Progenitor cell of endocrine pancreas (in vitro differentiated cells): ENCODE data around the gene NAV2. TPM values are rescaled to one million over a fixed set of nuclear protein-coding genes. Genes with fewer than 3 reads are reported as not detected.

Source experiments
- DNase-seq: peaks from one replicate; pipeline ENCODE4 v3.0.0; 2021; ENCODE audit warnings: low spot score; ENCODE audit not compliant: unreplicated experiment
- H3K27ac Mint-ChIP-seq: 2 replicates; pipeline ENCODE4 v1.8.0; 2021; ENCODE audit warnings: mild to moderate bottlenecking, moderate library complexity, mixed read lengths
- H3K27me3 Mint-ChIP-seq: 2 replicates; pipeline ENCODE4 v1.8.0; 2021; ENCODE audit warnings: mixed read lengths
- H3K36me3 Mint-ChIP-seq: 2 replicates; pipeline ENCODE4 v1.8.0; 2022; ENCODE audit warnings: mixed read lengths; ENCODE audit not compliant: insufficient read depth
- H3K4me1 Mint-ChIP-seq: 2 replicates; pipeline ENCODE4 v1.8.0; 2021; ENCODE audit warnings: low read depth, mixed read lengths
- H3K4me3 Mint-ChIP-seq: 2 replicates; pipeline ENCODE4 v1.8.0; 2021; ENCODE audit warnings: low read depth, mild to moderate bottlenecking, moderate library complexity, mixed read lengths
- H3K9me3 Mint-ChIP-seq: 2 replicates; pipeline ENCODE4 v1.8.0; 2021; ENCODE audit warnings: low read depth, mixed read lengths
- total RNA-seq: library from RNA; stranded (reverse); gene quantifications from 2 replicates; pipeline ENCODE4 v1.2.1, GENCODE V29; 2021
- TF ChIP-seq, protein P1 (sequence below): fragments of 200-600 bp; sonication (generic); IDR thresholded peaks from one replicate; pipeline ENCODE4 v1.5.0; 2021; ENCODE audit warnings: antibody characterized with exemption, mild to moderate bottlenecking; ENCODE audit not compliant: unreplicated experiment

NAV2 gene
- total RNA-seq, 1 donor from 2014 or later = 88.3 TPM

DNA sequence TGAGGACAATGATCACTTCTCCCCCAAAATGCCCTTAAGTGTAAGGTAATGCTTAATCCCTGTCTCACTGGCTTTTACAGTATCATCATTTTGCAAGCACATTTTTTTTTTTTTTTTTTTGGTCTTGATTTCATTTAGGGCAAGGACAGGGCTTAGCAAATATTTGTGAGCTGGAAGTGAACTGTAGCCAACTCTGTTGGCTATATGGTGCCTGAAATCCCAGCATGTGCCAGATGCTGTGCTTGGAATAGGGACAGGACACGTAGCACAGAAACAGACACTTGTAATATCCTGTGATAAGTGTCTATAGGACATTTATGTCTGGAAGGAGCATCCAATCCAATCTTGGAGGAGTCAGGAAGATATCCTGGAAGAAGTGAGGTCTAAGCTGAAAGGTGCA, 198.3 kb downstream of the NAV2 start:
- TF ChIP-seq, protein P1, sequence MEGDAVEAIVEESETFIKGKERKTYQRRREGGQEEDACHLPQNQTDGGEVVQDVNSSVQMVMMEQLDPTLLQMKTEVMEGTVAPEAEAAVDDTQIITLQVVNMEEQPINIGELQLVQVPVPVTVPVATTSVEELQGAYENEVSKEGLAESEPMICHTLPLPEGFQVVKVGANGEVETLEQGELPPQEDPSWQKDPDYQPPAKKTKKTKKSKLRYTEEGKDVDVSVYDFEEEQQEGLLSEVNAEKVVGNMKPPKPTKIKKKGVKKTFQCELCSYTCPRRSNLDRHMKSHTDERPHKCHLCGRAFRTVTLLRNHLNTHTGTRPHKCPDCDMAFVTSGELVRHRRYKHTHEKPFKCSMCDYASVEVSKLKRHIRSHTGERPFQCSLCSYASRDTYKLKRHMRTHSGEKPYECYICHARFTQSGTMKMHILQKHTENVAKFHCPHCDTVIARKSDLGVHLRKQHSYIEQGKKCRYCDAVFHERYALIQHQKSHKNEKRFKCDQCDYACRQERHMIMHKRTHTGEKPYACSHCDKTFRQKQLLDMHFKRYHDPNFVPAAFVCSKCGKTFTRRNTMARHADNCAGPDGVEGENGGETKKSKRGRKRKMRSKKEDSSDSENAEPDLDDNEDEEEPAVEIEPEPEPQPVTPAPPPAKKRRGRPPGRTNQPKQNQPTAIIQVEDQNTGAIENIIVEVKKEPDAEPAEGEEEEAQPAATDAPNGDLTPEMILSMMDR = no peak
- Mint-ChIP-seq H3K36me3 (peaks cover 1% of the 10 kb centered on the region), H3K27ac (no peak overlapping the region), H3K4me3 (no peak overlapping the region), H3K4me1 (peaks cover 56% of the 10 kb centered on the region), H3K9me3 (no peaks in the 10 kb centered on the region), H3K27me3 (no peaks in the 10 kb centered on the region)
- no peak for DNase-seq

DNA sequence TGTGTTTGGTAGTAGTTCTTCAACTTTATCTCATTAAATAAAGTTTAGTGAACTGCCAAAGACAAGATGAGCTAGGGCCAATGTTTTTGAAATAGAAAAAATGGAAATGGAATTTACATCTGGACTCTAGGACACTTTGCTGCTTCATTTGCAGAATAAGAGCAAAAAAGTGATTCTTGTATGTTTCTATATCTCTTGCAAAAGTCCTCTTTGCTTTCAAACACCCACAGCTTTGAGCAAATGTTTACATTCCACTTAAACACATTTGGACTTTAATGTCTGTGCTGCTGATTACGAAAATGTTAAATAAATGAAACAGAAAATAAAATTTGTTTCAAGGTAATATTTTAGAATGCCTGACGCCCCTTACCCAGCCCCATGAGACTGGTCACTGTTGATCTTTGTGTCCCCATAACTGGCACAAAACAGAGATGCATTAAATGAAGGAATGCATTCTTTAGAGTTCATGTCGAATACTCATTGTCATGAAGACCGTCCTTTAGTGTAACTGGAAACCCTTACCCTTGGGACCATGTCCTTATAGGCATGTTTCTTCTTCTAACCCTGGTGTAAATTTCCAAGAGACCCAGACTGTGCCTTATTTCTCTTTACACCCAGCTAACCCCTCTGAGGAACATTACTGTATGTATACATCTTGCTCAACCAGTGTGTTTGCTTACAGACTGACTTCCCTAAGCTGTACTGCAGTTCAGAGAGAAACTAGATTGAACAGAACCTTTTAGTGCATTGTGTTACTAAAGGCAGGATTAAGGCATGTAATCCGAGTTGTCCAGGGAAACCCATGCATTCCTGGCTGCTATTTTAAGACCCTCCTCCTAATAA, 199.7 kb downstream of the NAV2 start:
- TF ChIP-seq, protein P1 = no peak
- Mint-ChIP-seq H3K27ac (no peak overlapping the region), H3K36me3 (peaks cover 1% of the 10 kb centered on the region), H3K4me1 (peaks cover 52% of the 10 kb centered on the region), H3K9me3 (no peaks in the 10 kb centered on the region), H3K27me3 (no peaks in the 10 kb centered on the region), H3K4me3 (no peak overlapping the region)
- DNase-seq = no peak

DNA sequence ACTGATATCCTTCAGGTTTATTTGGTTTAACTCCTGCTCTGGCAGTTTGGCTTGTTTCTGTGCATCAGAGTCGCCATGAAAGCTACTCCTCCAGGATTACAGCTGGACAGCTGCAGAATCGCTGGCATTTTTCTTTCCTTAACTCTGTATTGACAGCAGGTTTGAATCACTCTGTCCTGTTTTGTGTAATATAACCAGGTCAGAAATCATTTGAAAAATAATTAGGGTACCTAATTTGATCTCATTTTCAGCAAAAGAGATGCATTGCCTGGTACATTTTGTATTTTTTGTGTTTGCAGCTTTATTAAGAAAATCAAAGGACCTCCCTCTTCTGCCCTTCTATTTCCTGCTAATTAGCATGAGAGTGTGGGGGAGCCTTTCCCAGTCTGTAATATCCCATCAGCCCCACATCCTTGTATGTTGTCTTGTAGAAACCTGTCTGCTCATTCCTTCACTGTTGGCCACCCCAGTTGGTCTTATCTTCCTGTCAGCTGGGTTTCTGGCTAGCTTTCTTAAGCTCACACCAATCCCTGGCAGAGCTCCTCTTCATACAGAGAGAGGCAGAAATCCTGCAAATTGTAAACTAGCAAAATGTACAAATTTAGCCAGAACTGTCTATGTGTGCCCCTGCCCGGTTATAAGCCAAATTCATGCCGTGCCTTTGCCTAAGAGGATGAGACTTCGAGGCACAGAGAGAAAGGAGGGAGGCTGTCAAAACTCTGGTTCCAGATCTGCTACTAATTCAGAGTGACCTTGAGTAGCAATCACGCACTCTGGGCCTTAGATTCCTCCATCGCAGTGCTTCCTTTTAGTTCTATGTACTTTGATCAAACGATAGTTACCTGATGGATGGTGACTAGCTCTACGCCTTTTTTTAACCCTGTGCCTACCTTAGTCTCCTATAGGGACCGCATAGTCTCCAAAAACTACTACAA, 200.6 kb downstream of the NAV2 start:
- TF ChIP-seq, protein P1 = no peak
- H3K36me3 Mint-ChIP-seq = peaks cover 5% of the 10 kb centered on the region
- H3K4me1 Mint-ChIP-seq = peaks cover 43% of the 10 kb centered on the region
- DNase-seq = no peak
- no peak overlapping the region for H3K4me3 Mint-ChIP-seq
- H3K27me3 Mint-ChIP-seq = no peaks in the 10 kb centered on the region
- no peaks in the 10 kb centered on the region for H3K9me3 Mint-ChIP-seq
- peak overlapping the region; percentile 68 for H3K27ac Mint-ChIP-seq

DNA sequence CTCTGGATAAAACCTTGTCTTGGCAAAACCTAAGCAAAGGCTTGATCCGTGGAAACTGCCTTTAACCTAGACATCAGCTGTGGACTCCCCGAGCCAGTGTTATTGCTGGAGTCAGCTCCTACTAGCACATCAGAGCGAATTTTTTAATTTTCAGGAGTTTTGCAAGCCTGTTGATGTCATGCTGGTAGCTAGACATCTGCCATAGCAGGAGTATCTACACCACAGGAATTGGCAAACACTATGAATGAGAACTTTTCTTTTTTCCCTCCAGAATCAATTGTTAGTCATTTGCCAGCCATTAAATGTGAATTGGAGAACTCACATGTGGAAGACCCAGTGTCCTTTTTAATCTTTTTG, 201.2 kb downstream of the NAV2 start:
- DNase-seq = no peak
- TF ChIP-seq, protein P1 = no peak
- Mint-ChIP-seq H3K27ac (peak overlapping the region; percentile 68), H3K9me3 (no peaks in the 10 kb centered on the region), H3K4me1 (peaks cover 38% of the 10 kb centered on the region), H3K4me3 (no peak overlapping the region), H3K36me3 (peaks cover 5% of the 10 kb centered on the region), H3K27me3 (no peaks in the 10 kb centered on the region)

DNA sequence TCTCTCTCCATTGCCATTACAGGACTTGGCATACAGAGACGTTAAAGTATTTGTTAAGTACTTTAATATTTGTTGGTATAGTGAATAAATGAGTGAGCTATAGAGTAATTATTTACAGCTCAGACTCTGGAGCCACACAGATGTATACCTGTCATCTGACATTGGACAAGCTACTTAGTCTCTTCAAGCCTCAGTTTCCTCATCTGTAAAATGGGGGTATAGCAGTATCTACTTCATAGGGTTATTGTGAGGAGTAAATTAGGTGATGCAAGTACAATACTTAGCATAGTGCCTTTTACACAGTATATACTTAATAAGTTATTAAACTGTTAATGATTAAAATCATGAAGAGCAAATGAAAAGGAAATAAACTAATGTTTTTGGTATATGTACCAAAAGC, 203.2 kb downstream of the NAV2 start:
- H3K36me3 Mint-ChIP-seq = peaks cover 5% of the 10 kb centered on the region
- no peak for DNase-seq
- H3K4me1 Mint-ChIP-seq = peaks cover 34% of the 10 kb centered on the region
- H3K9me3 Mint-ChIP-seq = no peaks in the 10 kb centered on the region
- TF ChIP-seq, protein P1 = no peak
- H3K27ac Mint-ChIP-seq = no peak overlapping the region
- H3K4me3 Mint-ChIP-seq = no peak overlapping the region
- H3K27me3 Mint-ChIP-seq = no peaks in the 10 kb centered on the region
